ENCODE measurements around the gene AGPAT3. TPM values are rescaled to one million over a fixed set of nuclear protein-coding genes. Genes with fewer than 3 reads are reported as not detected.
A peak's percentile ranks its signal among the peaks of the same experiment; 100 is the strongest.

The AGPAT3 gene
- total RNA-seq, 1 experiment from 2014 or later = 58.3 TPM

DNA sequence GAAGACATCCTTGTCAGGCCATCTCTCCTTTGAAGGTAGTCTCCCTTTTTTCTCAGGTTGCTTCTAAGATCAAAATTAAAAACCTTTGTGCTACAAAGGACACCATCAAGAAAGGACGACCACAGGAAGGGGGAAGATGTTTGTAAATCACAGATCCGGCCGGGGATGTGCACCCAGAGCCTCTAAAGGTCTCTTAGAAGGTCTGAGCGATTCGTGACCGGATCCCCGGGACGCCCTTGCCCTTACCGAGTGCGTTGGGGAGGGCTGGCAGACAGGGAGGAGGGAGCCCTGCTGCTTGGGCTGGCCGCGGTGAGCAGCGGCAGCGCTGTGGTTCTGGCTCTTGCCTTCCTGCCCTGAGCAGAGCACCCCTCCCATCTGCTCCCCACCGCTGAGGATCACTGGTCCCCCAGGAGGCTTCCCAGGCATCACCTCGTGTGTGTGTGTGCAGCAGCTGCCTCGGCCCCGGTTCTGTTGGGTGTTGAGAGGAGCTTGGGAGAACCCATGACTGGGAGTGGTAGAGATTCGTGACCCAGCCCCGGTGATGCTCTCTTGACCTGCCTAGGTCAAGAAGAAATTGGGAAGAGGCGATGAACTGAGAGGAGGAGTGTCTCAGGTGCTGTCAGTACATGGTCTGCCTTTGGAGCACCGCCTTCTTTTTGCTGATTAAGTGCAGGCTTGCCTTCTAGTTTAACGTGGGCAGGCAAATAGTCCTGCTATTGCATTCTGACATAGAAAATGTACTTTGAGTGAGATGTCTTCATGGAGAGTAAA is 34.5 kb downstream of the AGPAT3 start:
- CTCF ChIA-PET = no interaction called here
- no peak for DNase-seq (ENCODE audit: unreplicated experiment)
- H3K4me3 Mint-ChIP-seq (ENCODE audit: unreplicated experiment) = no peak overlapping the region
- H3K27ac Mint-ChIP-seq (ENCODE audit: low read depth, unreplicated experiment) = no peak overlapping the region
- intact Hi-C loops (cut with micrococcal nuclease) = no loop called here
- BruUV-seq (replicated peaks) = no TSS peak
- no peaks in the 10 kb centered on the region for H3K27me3 Mint-ChIP-seq (ENCODE audit: insufficient read depth, unreplicated experiment)
- H3K36me3 Mint-ChIP-seq (ENCODE audit: insufficient read depth, unreplicated experiment) = peaks cover 10% of the 10 kb centered on the region
- no peak for TF ChIP-seq CTCF (IDR thresholded peaks at IDR 0.05; ENCODE audit: unreplicated experiment)
- H3K9me3 Mint-ChIP-seq (ENCODE audit: unreplicated experiment) = no peaks in the 10 kb centered on the region
- POLR2A ChIA-PET = interaction anchor here (0.7 kb wide), 1 partner anchor 35 kb away, joined by 3 read pairs; no protein-coding TSS in a partner anchor
- peaks cover 20% of the 10 kb centered on the region for H3K4me1 Mint-ChIP-seq (ENCODE audit: insufficient read depth, unreplicated experiment)

DNA sequence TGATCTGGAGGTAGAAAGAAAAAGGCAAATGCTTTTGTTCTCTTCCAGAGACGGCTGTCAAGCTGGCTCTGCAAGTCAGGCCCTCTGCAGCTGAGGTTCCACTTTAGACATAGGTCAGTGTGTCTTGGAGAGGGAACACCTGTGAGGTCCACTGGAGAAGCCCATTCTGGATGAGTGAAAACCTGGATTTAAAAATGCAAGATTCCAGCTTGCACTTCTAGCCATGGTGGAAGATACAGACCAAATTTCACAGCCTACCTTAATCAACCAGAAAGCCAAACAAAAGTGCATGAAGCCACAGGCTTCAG is 35.0 kb downstream of the AGPAT3 start:
- no peak for TF ChIP-seq CTCF (IDR thresholded peaks at IDR 0.05; ENCODE audit: unreplicated experiment)
- Mint-ChIP-seq H3K4me1 (ENCODE audit: insufficient read depth, unreplicated experiment) (peaks cover 16% of the 10 kb centered on the region), H3K36me3 (ENCODE audit: insufficient read depth, unreplicated experiment) (peaks cover 13% of the 10 kb centered on the region), H3K4me3 (ENCODE audit: unreplicated experiment) (no peak overlapping the region), H3K9me3 (ENCODE audit: unreplicated experiment) (no peaks in the 10 kb centered on the region), H3K27me3 (ENCODE audit: insufficient read depth, unreplicated experiment) (no peaks in the 10 kb centered on the region), H3K27ac (ENCODE audit: low read depth, unreplicated experiment) (no peak overlapping the region)
- intact Hi-C loops (cut with micrococcal nuclease) = no loop called here
- no TSS peak for BruUV-seq (replicated peaks)
- DNase-seq (ENCODE audit: unreplicated experiment) = no peak
- ChIA-PET POLR2A (interaction anchor here (0.7 kb wide), 1 partner anchor 35 kb away, joined by 3 read pairs; no protein-coding TSS in a partner anchor), CTCF (no interaction called here)

DNA sequence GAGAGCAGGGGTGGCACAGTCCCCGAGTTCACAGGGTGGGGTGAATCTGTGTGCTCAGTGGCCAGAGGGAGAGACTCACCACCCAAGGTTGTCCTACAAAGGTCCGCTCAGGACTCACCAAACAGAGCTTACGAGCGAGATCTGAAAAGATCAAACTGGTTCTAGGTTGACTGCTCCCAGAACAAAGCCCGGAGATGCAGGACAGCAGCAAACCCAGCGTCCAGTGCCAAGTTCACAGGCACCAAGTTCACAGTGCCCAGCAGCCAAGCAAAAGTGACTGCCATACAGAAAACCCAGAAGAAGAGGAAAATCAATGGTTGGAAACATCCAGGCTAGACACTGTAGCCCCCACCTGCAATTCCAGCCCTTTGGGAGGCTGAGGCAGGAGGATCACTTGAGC is 35.7 kb downstream of the AGPAT3 start:
- DNase-seq (ENCODE audit: unreplicated experiment) = no peak
- H3K27me3 Mint-ChIP-seq (ENCODE audit: insufficient read depth, unreplicated experiment) = no peaks in the 10 kb centered on the region
- H3K9me3 Mint-ChIP-seq (ENCODE audit: unreplicated experiment) = no peaks in the 10 kb centered on the region
- no peak for TF ChIP-seq CTCF (IDR thresholded peaks at IDR 0.05; ENCODE audit: unreplicated experiment)
- H3K36me3 Mint-ChIP-seq (ENCODE audit: insufficient read depth, unreplicated experiment) = peaks cover 19% of the 10 kb centered on the region
- H3K4me1 Mint-ChIP-seq (ENCODE audit: insufficient read depth, unreplicated experiment) = peaks cover 16% of the 10 kb centered on the region
- peak overlapping the region; percentile 5 for H3K27ac Mint-ChIP-seq (ENCODE audit: low read depth, unreplicated experiment)
- BruUV-seq (replicated peaks) = no TSS peak
- no peak overlapping the region for H3K4me3 Mint-ChIP-seq (ENCODE audit: unreplicated experiment)
- intact Hi-C loops (cut with micrococcal nuclease) = no loop called here
- ChIA-PET CTCF (interaction anchor here (0.5 to 0.6 kb wide), 2 partner anchors 14 to 99 kb away, joined by 3 to 4 read pairs; no protein-coding TSS in a partner anchor), POLR2A (no interaction called here)

GRCh38 chr21:43902441-43902840 is 37.4 kb downstream of the AGPAT3 start:
- ChIA-PET POLR2A (no interaction called here), CTCF (interaction anchor here (0.6 kb wide), 1 partner anchor 91 kb away, joined by 3 read pairs; no protein-coding TSS in a partner anchor)
- Mint-ChIP-seq H3K27me3 (ENCODE audit: insufficient read depth, unreplicated experiment) (no peaks in the 10 kb centered on the region), H3K27ac (ENCODE audit: low read depth, unreplicated experiment) (peak overlapping the region; percentile 9), H3K36me3 (ENCODE audit: insufficient read depth, unreplicated experiment) (peaks cover 30% of the 10 kb centered on the region), H3K4me1 (ENCODE audit: insufficient read depth, unreplicated experiment) (peaks cover 16% of the 10 kb centered on the region), H3K4me3 (ENCODE audit: unreplicated experiment) (no peak overlapping the region), H3K9me3 (ENCODE audit: unreplicated experiment) (no peaks in the 10 kb centered on the region)
- no TSS peak for BruUV-seq (replicated peaks)
- DNase-seq (ENCODE audit: unreplicated experiment) = peak; percentile 84
- no peak for TF ChIP-seq CTCF (IDR thresholded peaks at IDR 0.05; ENCODE audit: unreplicated experiment)
- intact Hi-C loops (cut with micrococcal nuclease) = no loop called here

Measured in MCF 10A (cell line).